Measurements from ENCODE around the gene CDX1.

DNA sequence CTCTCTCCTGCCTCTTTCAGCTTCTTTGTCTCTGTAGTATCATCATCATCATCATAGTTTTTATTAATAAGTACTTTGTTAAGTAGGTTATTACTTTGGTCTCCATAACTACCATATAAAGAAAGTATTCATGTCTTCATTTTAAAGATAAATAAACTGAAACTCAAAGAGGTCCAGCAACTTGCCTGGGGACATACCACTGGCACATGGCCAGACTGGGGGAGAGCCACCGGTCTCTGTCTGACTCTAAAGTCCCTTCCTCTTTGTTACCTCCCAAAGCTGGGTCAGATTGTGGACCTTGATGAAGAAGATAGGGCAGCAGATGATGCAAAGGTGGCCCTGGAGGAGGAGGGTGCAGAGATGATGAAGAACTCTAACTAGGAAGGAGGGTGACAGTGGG lies 8.5 kb downstream of the CDX1 start:
- TF ChIP-seq, protein P1, sequence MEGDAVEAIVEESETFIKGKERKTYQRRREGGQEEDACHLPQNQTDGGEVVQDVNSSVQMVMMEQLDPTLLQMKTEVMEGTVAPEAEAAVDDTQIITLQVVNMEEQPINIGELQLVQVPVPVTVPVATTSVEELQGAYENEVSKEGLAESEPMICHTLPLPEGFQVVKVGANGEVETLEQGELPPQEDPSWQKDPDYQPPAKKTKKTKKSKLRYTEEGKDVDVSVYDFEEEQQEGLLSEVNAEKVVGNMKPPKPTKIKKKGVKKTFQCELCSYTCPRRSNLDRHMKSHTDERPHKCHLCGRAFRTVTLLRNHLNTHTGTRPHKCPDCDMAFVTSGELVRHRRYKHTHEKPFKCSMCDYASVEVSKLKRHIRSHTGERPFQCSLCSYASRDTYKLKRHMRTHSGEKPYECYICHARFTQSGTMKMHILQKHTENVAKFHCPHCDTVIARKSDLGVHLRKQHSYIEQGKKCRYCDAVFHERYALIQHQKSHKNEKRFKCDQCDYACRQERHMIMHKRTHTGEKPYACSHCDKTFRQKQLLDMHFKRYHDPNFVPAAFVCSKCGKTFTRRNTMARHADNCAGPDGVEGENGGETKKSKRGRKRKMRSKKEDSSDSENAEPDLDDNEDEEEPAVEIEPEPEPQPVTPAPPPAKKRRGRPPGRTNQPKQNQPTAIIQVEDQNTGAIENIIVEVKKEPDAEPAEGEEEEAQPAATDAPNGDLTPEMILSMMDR (IDR thresholded peaks at IDR 0.05; ENCODE audit: control extremely low read depth in 1 of 3, insufficient read depth in 1 of 3, low read depth in 1 of 3, low read length in 3 of 3): no peak
- TF ChIP-seq JUND (IDR thresholded peaks at IDR 0.05; ENCODE audit: low read length) (no peak), EZH2 (IDR thresholded peaks at IDR 0.05; ENCODE audit: low read depth, low read length, severe bottlenecking) (no peak), PHF8 (conservative IDR thresholded peaks at IDR 0.05; ENCODE audit: low read depth, low read length) (no peak)

All from H1 (cell line).